ENCODE data around the gene PDIK1L. TPM values are rescaled to one million over a fixed set of nuclear protein-coding genes. Genes with fewer than 3 reads are reported as not detected.

PDIK1L gene
- total RNA-seq, 3 donors from 2014 or later: 9.2 to 17.3 (median 9.3) TPM

- no peak for DNase-seq (ENCODE audit: low spot score in 2 of 2)
- no peaks in the 10 kb centered on the region for H3K9me3 ChIP-seq
- no peaks in the 10 kb centered on the region for H3K4me1 ChIP-seq
- H3K27ac ChIP-seq: no peak overlapping the region
- intact Hi-C loops (cut with DNase I; ENCODE audit: low total_unique reads): loop anchor here (2.0 kb wide), 1 partner anchor 53 kb away; no protein-coding TSS in a partner anchor
- H3K36me3 ChIP-seq: no peaks in the 10 kb centered on the region
- H3K4me3 ChIP-seq: no peak overlapping the region
- no peaks in the 10 kb centered on the region for H3K27me3 ChIP-seq
- TF ChIP-seq CTCF (IDR thresholded peaks at IDR 0.05) (no peak), POLR2AphosphoS5 (IDR thresholded peaks at IDR 0.05) (no peak), POLR2A (IDR thresholded peaks at IDR 0.05) (no peak)
These were observed 34.1 kb upstream of the PDIK1L start for GRCh38 chr1:26077524-26077923.

GRCh38 chr1:26078286-26079177 is 33.1 kb upstream of the PDIK1L start:
- Histone ChIP-seq H3K9me3 (no peaks in the 10 kb centered on the region), H3K27ac (no peak overlapping the region), H3K4me1 (no peaks in the 10 kb centered on the region), H3K4me3 (no peak overlapping the region), H3K27me3 (no peaks in the 10 kb centered on the region), H3K36me3 (no peaks in the 10 kb centered on the region)
- TF ChIP-seq POLR2A (IDR thresholded peaks at IDR 0.05) (no peak), CTCF (IDR thresholded peaks at IDR 0.05) (no peak)
- DNase-seq (ENCODE audit: low spot score in 2 of 2): no peak
- intact Hi-C loops (cut with DNase I; ENCODE audit: low total_unique reads): loop anchor here (1.0 kb wide), 1 partner anchor 16 kb away; no protein-coding TSS in a partner anchor

GRCh38 chr1:26079178-26079563 is 32.5 kb upstream of the PDIK1L start:
- Histone ChIP-seq H3K27me3 (no peaks in the 10 kb centered on the region), H3K4me1 (no peaks in the 10 kb centered on the region), H3K27ac (no peak overlapping the region), H3K4me3 (no peak overlapping the region), H3K36me3 (no peaks in the 10 kb centered on the region), H3K9me3 (no peaks in the 10 kb centered on the region)
- intact Hi-C loops (cut with DNase I; ENCODE audit: low total_unique reads): loop anchor here (1.0 kb wide), 1 partner anchor 17 kb away; no protein-coding TSS in a partner anchor
- DNase-seq (ENCODE audit: low spot score in 2 of 2): no peak
- TF ChIP-seq POLR2AphosphoS5 (IDR thresholded peaks at IDR 0.05): no peak
- TF ChIP-seq POLR2A (IDR thresholded peaks at IDR 0.05): no peak
- no peak for TF ChIP-seq CTCF (IDR thresholded peaks at IDR 0.05)

GRCh38 chr1:26079960-26080814 is 31.4 kb upstream of the PDIK1L start:
- Histone ChIP-seq H3K4me1 (no peaks in the 10 kb centered on the region), H3K4me3 (no peak overlapping the region), H3K9me3 (no peaks in the 10 kb centered on the region), H3K27ac (no peak overlapping the region), H3K36me3 (no peaks in the 10 kb centered on the region), H3K27me3 (no peaks in the 10 kb centered on the region)
- TF ChIP-seq CTCF (IDR thresholded peaks at IDR 0.05): no peak
- no peak for DNase-seq (ENCODE audit: low spot score in 2 of 2)
- intact Hi-C loops (cut with DNase I; ENCODE audit: low total_unique reads): loop anchor here (1.0 kb wide), 1 partner anchor 18 kb away; no protein-coding TSS in a partner anchor

Measured in breast epithelium (tissue), 4 donors.